GM21737 (cell line): Measurements from ENCODE around the gene JARID2.

Experiments used
- ATAC-seq: cut with Tn5 transposase; IDR thresholded peaks from one replicate; pipeline ENCODE4 v1.9.1; 2021; ENCODE audit warnings: mild to moderate bottlenecking, moderate library complexity; ENCODE audit not compliant: unreplicated experiment

The JARID2 gene

GRCh38 chr6:15264412-15264811, 18.5 kb downstream of the JARID2 start:
- ATAC-seq, result no peak

DNA sequence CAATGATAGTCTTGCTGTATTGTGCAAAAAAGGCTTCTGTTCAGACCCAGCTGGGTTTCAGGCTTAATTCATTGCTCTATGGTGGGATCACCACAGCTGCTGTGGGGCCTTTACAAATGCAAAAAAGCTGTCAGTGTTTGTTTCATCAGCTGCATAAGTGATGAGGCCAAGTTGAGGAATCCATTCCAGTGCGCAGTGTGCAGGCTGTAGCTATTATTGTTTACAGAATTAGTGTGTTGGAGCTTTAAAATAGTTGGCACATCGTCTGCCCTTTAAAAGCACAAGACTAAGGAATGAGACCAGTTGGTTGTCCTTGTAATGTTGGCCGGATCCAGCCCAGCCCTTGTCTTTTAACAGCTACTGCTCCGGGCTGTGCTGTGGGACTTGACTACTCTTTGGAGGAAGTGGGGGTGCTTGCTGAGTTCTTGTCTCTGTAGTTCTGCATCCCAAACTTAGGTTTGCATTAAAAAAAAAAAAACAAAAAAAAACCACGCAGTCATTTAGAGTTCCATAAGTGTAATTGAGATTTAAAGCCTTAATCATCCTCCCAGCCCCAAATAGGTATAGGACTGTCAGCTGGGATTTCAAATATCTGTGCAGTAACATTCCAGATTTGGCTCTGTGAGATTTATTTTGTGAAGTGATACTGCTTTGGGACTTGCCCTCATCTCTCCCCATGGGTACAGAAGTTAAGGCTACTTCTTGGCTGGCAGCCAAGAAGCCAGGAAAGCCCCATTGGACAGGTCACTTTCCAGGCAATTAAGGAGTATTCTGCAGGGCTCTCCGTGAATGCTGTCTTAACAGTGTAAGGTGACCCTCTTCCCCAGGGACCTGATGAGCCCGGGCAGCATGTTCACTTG, 19.3 kb downstream of the JARID2 start:
- ATAC-seq, result no peak

GRCh38 chr6:15265787-15266186, 19.9 kb downstream of the JARID2 start:
- no peak for ATAC-seq

DNA sequence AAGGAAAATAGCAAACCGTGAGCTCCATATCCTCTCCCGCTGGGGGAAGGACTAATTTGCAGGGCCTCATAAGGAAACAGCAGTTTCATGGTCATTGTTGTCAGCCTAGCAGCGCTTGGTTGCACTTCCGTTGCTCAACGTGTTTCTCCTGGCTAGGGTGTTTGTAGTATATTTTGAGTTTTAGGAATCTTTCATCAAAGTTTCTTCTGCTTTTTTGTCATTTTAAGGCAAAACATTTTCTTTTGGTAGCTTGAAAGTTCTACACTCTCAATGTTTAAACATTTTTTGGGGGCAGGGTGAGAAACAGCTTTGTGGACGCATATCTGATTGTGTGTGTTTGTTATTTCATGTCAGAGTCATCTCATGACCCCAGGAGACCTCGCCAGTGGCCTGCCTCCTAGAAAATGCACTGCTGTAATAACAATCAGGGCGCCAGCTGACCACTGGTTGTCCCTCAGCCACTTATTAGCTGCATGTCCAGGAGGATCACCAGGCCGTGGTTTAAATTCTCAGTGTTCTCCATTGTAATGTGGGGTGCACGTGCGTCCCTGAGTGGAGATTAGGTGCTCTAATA, 20.6 kb downstream of the JARID2 start:
- no peak for ATAC-seq

GRCh38 chr6:15267221-15267620, 21.4 kb downstream of the JARID2 start:
- ATAC-seq, result no peak

GRCh38 chr6:15268137-15268908, 22.5 kb downstream of the JARID2 start:
- no peak for ATAC-seq

DNA sequence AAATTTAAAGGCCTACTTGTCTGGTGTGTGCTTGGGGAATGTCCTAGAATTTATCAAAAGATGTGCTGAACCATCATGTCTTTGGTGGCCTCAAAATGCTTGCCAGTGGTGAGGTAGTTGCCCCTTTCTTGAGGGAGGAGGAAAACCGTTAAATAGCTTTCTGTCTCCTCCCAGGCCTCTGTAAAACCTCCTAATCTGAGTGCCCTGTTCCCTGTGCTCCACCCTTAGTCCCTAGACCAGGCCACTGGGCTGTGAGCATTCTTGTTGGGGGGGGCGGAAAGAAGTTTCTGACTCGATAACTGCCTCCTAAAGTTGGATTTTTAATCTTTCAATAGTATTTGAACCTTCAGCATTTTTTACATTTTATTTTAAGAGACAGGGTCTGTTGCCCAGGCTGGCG, 23.1 kb downstream of the JARID2 start:
- ATAC-seq, result no peak

- no peak for ATAC-seq
Measured at GRCh38 chr6:15269619-15270018, 23.8 kb downstream of the JARID2 start.

DNA sequence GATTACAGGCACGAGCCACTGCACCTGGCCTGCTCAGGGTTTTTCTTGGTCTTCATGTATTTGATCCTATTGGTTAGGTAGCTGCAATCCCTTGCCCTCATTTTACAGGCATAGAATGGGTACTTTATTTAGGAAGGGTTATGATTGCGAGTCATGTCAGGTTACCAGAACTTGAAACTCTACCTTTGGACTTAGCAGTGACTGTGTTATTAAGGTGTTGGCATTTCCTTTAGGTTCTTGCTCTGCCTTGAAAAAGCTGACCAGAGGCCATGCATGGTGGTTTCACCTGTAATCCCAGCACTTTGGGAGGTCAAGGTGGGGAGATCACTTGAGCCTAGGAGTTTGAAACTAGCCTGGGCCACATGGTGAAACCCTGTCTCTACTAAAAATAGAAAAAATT, 24.5 kb downstream of the JARID2 start:
- no peak for ATAC-seq

GRCh38 chr6:15272562-15272961, 26.7 kb downstream of the JARID2 start:
- no peak for ATAC-seq

DNA sequence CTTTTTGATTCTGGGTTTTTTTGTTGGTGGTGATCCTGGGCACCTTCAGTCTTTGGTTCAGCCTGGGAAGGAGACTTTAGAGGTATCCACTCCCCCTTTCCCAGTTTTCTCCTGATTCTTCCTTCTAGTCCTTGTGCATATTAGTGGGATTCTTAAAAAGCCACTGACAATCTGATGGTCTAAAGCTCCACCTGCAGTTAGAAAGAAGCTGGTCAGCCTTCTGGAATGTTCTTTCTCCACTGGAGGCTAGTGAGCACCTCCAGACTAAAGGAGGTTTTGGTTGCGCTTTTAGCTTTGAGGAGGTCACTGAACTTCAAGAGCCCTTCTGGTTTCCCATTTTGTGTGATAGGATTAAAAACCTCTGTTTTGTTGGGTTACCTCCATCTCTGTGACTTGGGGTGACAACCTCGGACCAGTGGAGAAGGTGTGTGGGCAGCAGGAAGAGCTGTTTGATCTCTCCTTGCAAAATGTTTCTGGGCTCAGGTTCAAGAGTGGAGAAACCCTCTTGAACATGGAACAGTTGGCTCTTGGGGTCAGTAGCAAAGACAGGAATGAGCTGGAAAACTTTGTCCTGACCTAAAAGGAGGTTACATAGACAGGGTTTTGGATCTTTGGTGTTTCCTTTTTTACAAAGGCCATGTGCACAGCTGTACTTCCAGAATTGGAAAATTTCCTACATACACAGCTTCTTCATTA, 29.0 kb downstream of the JARID2 start:
- no peak for ATAC-seq

DNA sequence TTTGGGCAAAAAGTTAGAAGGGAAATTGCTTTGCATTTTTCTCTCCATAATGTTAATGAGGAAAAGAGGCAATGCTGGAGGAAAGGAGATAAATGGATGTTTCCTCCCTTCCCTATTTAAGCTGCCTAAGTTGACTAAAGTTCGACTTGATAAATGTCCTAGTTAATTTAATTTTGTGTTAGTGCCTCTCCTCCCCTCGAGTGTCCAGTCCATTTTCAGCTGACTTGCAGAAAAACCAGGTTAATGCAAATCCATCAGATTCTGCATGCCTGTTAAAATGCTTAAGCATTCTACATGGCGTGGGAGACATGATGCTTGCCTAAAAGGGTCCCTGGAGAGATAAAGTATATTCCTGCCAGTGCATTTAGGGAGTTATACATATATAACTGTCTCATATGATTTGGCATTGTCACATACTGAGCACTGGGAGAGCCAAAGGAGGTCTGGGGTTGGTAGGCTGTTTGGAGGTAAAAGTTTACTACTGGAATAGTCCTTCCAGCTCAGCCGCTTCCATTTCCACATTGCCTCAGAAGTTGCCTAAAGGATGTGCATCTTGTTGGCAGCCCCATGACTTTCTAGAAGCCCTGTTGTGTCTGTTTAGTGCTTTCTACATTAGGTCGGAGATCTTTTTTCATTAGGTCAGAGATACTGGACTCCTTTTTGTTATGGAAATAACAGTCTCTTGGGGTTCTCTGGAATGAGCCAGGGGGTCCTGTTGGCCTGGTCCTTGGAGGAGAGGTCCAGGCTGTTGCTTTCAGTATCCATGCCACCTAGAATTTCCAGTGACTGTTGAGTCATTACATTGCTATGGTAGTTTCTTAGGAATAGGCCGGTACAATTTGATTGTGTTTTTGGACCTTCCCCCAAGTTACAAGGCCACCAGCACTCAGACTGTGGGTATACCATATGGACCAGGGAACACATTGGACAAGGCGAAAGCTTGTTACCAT, 30.4 kb downstream of the JARID2 start:
- ATAC-seq, result no peak

GRCh38 chr6:15279047-15279661, 33.3 kb downstream of the JARID2 start:
- no peak for ATAC-seq

- ATAC-seq, result no peak
Measured at GRCh38 chr6:15280028-15280427, 34.2 kb downstream of the JARID2 start.

DNA sequence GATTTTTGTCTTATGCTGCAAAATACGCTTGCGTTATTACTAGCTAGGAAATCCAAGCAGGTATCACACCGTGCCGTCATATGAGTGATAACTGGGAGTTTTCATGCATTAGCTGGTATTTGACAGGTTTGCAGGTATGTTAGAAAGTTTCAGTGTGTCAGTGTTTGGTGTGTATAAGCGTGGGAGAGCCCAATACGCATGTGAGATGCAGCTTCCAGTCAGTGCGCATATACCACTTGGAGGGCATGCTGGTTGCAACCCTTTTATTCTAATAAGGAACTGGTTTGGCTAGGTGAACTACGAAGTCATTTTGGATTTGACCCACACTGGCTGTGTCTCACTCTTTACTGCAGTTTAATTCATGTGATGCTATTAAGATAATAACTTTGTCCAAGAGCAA, 35.1 kb downstream of the JARID2 start:
- ATAC-seq, result no peak

DNA sequence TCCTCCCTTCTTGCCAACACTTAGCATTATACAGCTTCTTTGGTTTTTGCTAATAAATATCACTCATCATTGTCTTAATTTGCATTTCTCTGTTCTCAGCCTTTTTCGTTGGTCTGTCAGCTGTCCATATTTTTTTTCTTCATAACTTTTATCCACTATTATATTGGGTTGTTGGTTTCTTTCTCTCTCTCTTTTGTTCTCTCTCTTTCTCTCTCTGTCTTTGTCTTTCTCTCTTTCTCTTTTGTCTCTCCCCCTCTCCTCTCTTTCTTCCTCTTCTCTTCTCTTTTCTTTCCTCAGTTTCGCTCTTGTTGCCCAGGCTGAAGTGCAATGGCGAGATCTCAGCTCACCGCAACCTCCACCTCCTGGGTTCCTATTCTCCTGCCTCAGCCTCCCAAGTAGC, 36.5 kb downstream of the JARID2 start:
- no peak for ATAC-seq

GRCh38 chr6:15283986-15284361, 38.1 kb downstream of the JARID2 start:
- no peak for ATAC-seq

DNA sequence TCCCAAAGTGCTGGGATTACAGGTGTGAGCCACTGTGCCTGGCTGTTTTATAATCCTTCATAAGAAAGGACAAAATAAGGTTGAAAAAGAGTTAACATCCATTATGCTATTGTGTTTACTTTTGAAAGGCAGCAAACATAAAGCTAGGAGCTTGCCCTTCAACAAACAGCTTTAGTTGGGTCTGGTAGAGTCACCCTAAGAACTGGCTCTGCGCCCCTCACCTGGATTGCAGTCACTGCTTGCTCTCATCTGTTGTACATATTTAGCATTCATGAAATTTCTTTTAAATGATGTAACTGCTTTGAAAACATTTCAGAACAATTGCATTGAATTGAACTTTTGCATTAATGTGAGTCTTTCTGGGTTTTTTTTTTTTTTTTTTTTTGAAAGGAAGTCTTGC, 38.9 kb downstream of the JARID2 start:
- no peak for ATAC-seq

- no peak for ATAC-seq
Measured at GRCh38 chr6:15285682-15286294, 39.9 kb downstream of the JARID2 start.
